GM21381 (cell line): ENCODE results near the gene GPR162.

ENCODE experiments used
- ATAC-seq: cut with Tn5 transposase; IDR thresholded peaks from one replicate; pipeline ENCODE4 v1.9.1; 2021; ENCODE audit warnings: mild to moderate bottlenecking, moderate library complexity; ENCODE audit not compliant: unreplicated experiment

GPR162 gene

GRCh38 chr12:6821591-6822425, at the start of gene GPR162:
Gene GPR162, plus strand, starts transcription at chr12:6821821. Its CDS starts 2,078 bp downstream, at chr12:6823899.
- ATAC-seq: no peak

- ATAC-seq: no peak
Measured at GRCh38 chr12:6772331-6772695, 49.3 kb upstream of the GPR162 start, which contains the start of gene LAG3. Gene LAG3, plus strand, starts transcription at chr12:6772520. Its CDS starts 333 bp downstream, at chr12:6772853.

GRCh38 chr12:6772726-6773589, 48.7 kb upstream of the GPR162 start:
- no peak for ATAC-seq

- no peak for ATAC-seq
Measured at GRCh38 chr12:6773590-6774351, 47.9 kb upstream of the GPR162 start.

GRCh38 chr12:6774499-6775062, 47.0 kb upstream of the GPR162 start:
- ATAC-seq: no peak

- no peak for ATAC-seq
Measured at GRCh38 chr12:6775185-6776174, 46.1 kb upstream of the GPR162 start.

- no peak for ATAC-seq
Measured at GRCh38 chr12:6777386-6777785, 44.2 kb upstream of the GPR162 start.

GRCh38 chr12:6778217-6778573, 43.4 kb upstream of the GPR162 start:
- ATAC-seq: no peak

GRCh38 chr12:6778574-6779550, 42.8 kb upstream of the GPR162 start:
- peak; percentile 75 for ATAC-seq

GRCh38 chr12:6779708-6780432, 41.8 kb upstream of the GPR162 start:
- ATAC-seq: no peak

GRCh38 chr12:6780573-6780972, 41.0 kb upstream of the GPR162 start:
- ATAC-seq: no peak

- ATAC-seq: no peak
Measured at GRCh38 chr12:6782119-6782518, 39.5 kb upstream of the GPR162 start.

GRCh38 chr12:6782850-6783566, 38.6 kb upstream of the GPR162 start:
- no peak for ATAC-seq

GRCh38 chr12:6783828-6784227, 37.8 kb upstream of the GPR162 start:
- ATAC-seq: no peak

- no peak for ATAC-seq
Measured at GRCh38 chr12:6784296-6784695, 37.3 kb upstream of the GPR162 start.

GRCh38 chr12:6784761-6785160, 36.9 kb upstream of the GPR162 start:
- no peak for ATAC-seq

- ATAC-seq: no peak
Measured at GRCh38 chr12:6786416-6787094, 35.1 kb upstream of the GPR162 start.
